Activated T-helper 1 cell treated with anti-CD3 and anti-CD28 coated beads, Interleukin-12 subunit alpha, Interleukin-12 subunit beta, Interleukin-2, Interleukin-4 antibody, amounts not matched to agents 30 ng/mL and 10 ng/mL and 1 ng/mL, durations not matched to agents 14 hours and 24 hours and 36 hours (primary cell): ENCODE results near the gene LAMA5. TPM values are rescaled to one million over a fixed set of nuclear protein-coding genes. Genes with fewer than 3 reads are reported as not detected.

ENCODE experiments used
- DNase-seq: peaks from one replicate; pipeline ENCODE4 v3.0.0; 2021; ENCODE audit warnings: low spot score
- H3K27ac Mint-ChIP-seq: one replicate; pipeline ENCODE4 v1.8.0; 2021; ENCODE audit warnings: mild to moderate bottlenecking, mixed read lengths
- H3K27me3 Mint-ChIP-seq: one replicate; pipeline ENCODE4 v1.8.0; 2022; ENCODE audit warnings: mild to moderate bottlenecking, moderate library complexity, mixed read lengths; ENCODE audit not compliant: insufficient read depth
- H3K36me3 Mint-ChIP-seq: one replicate; pipeline ENCODE4 v1.8.0; 2021; ENCODE audit warnings: low read depth, mixed read lengths
- H3K4me1 Mint-ChIP-seq: one replicate; pipeline ENCODE4 v1.8.0; 2021; ENCODE audit warnings: low read depth, mixed read lengths
- H3K4me3 Mint-ChIP-seq: one replicate; pipeline ENCODE4 v1.8.0; 2021; ENCODE audit warnings: mild to moderate bottlenecking, moderate library complexity, mixed read lengths
- H3K9me3 Mint-ChIP-seq: one replicate; pipeline ENCODE4 v1.8.0; 2021; ENCODE audit warnings: mixed read lengths
- intact Hi-C: fragments of 100-400 bp; cut with micrococcal nuclease; formaldehyde crosslinking; loops from one replicate; pipeline ENCODE4 v1.15.1; 2024
- total RNA-seq: library from RNA; stranded (reverse); gene quantifications from 2 replicates; pipeline ENCODE4 v1.2.3, GENCODE V29; 2022

LAMA5 gene
- total RNA-seq, 1 donor from 2014 or later: 0.83 TPM

- no peak for DNase-seq
- intact Hi-C loops: loop anchor here (5.0 kb wide), 3 partner anchors 209 to 454 kb away; partner anchors contain the start of genes LSM14B and TCFL5
- Mint-ChIP-seq H3K4me1 (peaks cover 10% of the 10 kb centered on the region), H3K9me3 (no peaks in the 10 kb centered on the region), H3K27me3 (no peaks in the 10 kb centered on the region), H3K4me3 (no peak overlapping the region), H3K27ac (no peak overlapping the region), H3K36me3 (peaks cover 2% of the 10 kb centered on the region)
Observed at GRCh38 chr20:62408640-62409039, 41.5 kb upstream of the LAMA5 start.

- Mint-ChIP-seq H3K4me3 (peak overlapping the region; percentile 85), H3K4me1 (peaks cover 10% of the 10 kb centered on the region), H3K36me3 (peaks cover 2% of the 10 kb centered on the region), H3K27ac (no peak overlapping the region), H3K27me3 (no peaks in the 10 kb centered on the region), H3K9me3 (no peaks in the 10 kb centered on the region)
- intact Hi-C loops: loop anchor here (5.0 kb wide), 3 partner anchors 209 to 454 kb away; partner anchors contain the start of genes LSM14B and TCFL5
- no peak for DNase-seq
Observed at GRCh38 chr20:62408055-62408454, 40.9 kb upstream of the LAMA5 start.

- Mint-ChIP-seq H3K27ac (peak within 1 kb of the TSS; percentile 87), H3K27me3 (no peaks in the 10 kb centered on the region), H3K36me3 (peaks cover 2% of the 10 kb centered on the region), H3K4me1 (peaks cover 10% of the 10 kb centered on the region), H3K4me3 (peak within 1 kb of the TSS; percentile 85), H3K9me3 (no peaks in the 10 kb centered on the region)
- DNase-seq: peak; percentile 90
- intact Hi-C loops: loop anchor here (1.0 to 5.0 kb wide), 6 partner anchors 20 to 455 kb away; partner anchors contain the start of genes ADRM1, LSM14B, RPS21 and TCFL5
Observed at GRCh38 chr20:62407221-62407992, 40.3 kb upstream of the LAMA5 start, which contains the start of gene CABLES2. CABLES2 (minus strand) TSS chr20:62407285; CDS start chr20:62407276, 9 bp downstream.

- intact Hi-C loops: loop anchor here (1.0 to 5.0 kb wide), 6 partner anchors 19 to 456 kb away; partner anchors contain the start of genes ADRM1, LSM14B, RPS21 and TCFL5
Observed at GRCh38 chr20:62406635-62407176, 39.6 kb upstream of the LAMA5 start.

GRCh38 chr20:62405981-62406513 lies 38.9 kb upstream of the LAMA5 start:
- Mint-ChIP-seq H3K27ac (peak overlapping the region; percentile 61), H3K4me3 (peak overlapping the region; percentile 84), H3K27me3 (no peaks in the 10 kb centered on the region), H3K9me3 (no peaks in the 10 kb centered on the region), H3K4me1 (peaks cover 10% of the 10 kb centered on the region), H3K36me3 (peaks cover 3% of the 10 kb centered on the region)
- no peak for DNase-seq
- intact Hi-C loops: loop anchor here (2.0 to 5.0 kb wide), 4 partner anchors 211 to 456 kb away; partner anchors contain the start of genes LSM14B and TCFL5

More at GRCh38 chr20:62406635-62407176, 39.6 kb upstream of the LAMA5 start:
- Mint-ChIP-seq H3K9me3 (no peaks in the 10 kb centered on the region), H3K4me1 (peaks cover 10% of the 10 kb centered on the region), H3K27me3 (no peaks in the 10 kb centered on the region), H3K36me3 (peaks cover 2% of the 10 kb centered on the region), H3K27ac (no peak overlapping the region), H3K4me3 (peak overlapping the region; percentile 84)
- DNase-seq: no peak

- H3K4me1 Mint-ChIP-seq: peaks cover 10% of the 10 kb centered on the region
- no peaks in the 10 kb centered on the region for H3K27me3 Mint-ChIP-seq
- H3K4me3 Mint-ChIP-seq: peak overlapping the region; percentile 84
- intact Hi-C loops: loop anchor here (5.0 kb wide), 3 partner anchors 212 to 457 kb away; partner anchors contain the start of genes LSM14B and TCFL5
- DNase-seq: no peak
- H3K9me3 Mint-ChIP-seq: no peaks in the 10 kb centered on the region
- peak overlapping the region; percentile 61 for H3K27ac Mint-ChIP-seq
- H3K36me3 Mint-ChIP-seq: peaks cover 7% of the 10 kb centered on the region
Observed at GRCh38 chr20:62405108-62405980, 38.2 kb upstream of the LAMA5 start.

- Mint-ChIP-seq H3K4me3 (peak overlapping the region; percentile 84), H3K27ac (no peak overlapping the region), H3K9me3 (no peaks in the 10 kb centered on the region), H3K4me1 (peaks cover 10% of the 10 kb centered on the region), H3K36me3 (peaks cover 7% of the 10 kb centered on the region), H3K27me3 (no peaks in the 10 kb centered on the region)
- intact Hi-C loops: loop anchor here (5.0 kb wide), 3 partner anchors 213 to 458 kb away; partner anchors contain the start of genes LSM14B and TCFL5
- no peak for DNase-seq
Observed at GRCh38 chr20:62404761-62405107, 37.6 kb upstream of the LAMA5 start.

- no peak overlapping the region for H3K27ac Mint-ChIP-seq
- H3K36me3 Mint-ChIP-seq: peaks cover 9% of the 10 kb centered on the region
- H3K27me3 Mint-ChIP-seq: no peaks in the 10 kb centered on the region
- peak overlapping the region; percentile 56 for H3K4me3 Mint-ChIP-seq
- DNase-seq: no peak
- no peaks in the 10 kb centered on the region for H3K9me3 Mint-ChIP-seq
- peaks cover 10% of the 10 kb centered on the region for H3K4me1 Mint-ChIP-seq
- intact Hi-C loops: no loop called here
Observed at GRCh38 chr20:62404112-62404665, 37.1 kb upstream of the LAMA5 start.

- intact Hi-C loops: no loop called here
- no peaks in the 10 kb centered on the region for H3K9me3 Mint-ChIP-seq
- peaks cover 10% of the 10 kb centered on the region for H3K4me1 Mint-ChIP-seq
- H3K27ac Mint-ChIP-seq: no peak overlapping the region
- peaks cover 9% of the 10 kb centered on the region for H3K36me3 Mint-ChIP-seq
- no peaks in the 10 kb centered on the region for H3K27me3 Mint-ChIP-seq
- H3K4me3 Mint-ChIP-seq: no peak overlapping the region
- no peak for DNase-seq
Observed at GRCh38 chr20:62403331-62403730, 36.2 kb upstream of the LAMA5 start.

- no peaks in the 10 kb centered on the region for H3K9me3 Mint-ChIP-seq
- peaks cover 10% of the 10 kb centered on the region for H3K4me1 Mint-ChIP-seq
- no peak for DNase-seq
- no peaks in the 10 kb centered on the region for H3K27me3 Mint-ChIP-seq
- H3K36me3 Mint-ChIP-seq: peaks cover 16% of the 10 kb centered on the region
- no peak overlapping the region for H3K4me3 Mint-ChIP-seq
- H3K27ac Mint-ChIP-seq: no peak overlapping the region
- intact Hi-C loops: no loop called here
Observed at GRCh38 chr20:62402456-62403150, 35.5 kb upstream of the LAMA5 start.

- peaks cover 10% of the 10 kb centered on the region for H3K4me1 Mint-ChIP-seq
- H3K27me3 Mint-ChIP-seq: no peaks in the 10 kb centered on the region
- intact Hi-C loops: no loop called here
- no peak overlapping the region for H3K4me3 Mint-ChIP-seq
- H3K27ac Mint-ChIP-seq: no peak overlapping the region
- DNase-seq: no peak
- H3K9me3 Mint-ChIP-seq: no peaks in the 10 kb centered on the region
- H3K36me3 Mint-ChIP-seq: peaks cover 18% of the 10 kb centered on the region
Observed at GRCh38 chr20:62401331-62401779, 34.2 kb upstream of the LAMA5 start.
